Ovary (tissue), 9 donors: ENCODE results near the gene C2orf76. TPM values are rescaled to one million over a fixed set of nuclear protein-coding genes. Genes with fewer than 3 reads are reported as not detected.

Experiments
- DNase-seq, 5 donors: peaks; one replicate each; pipeline ENCODE4 v3.0.0-alpha.2; 2019 to 2020
- H3K27ac ChIP-seq, 2 donors: fragments of 200-600 bp; one replicate each; pipeline versions ENCODE4 v1.5.1 to v1.8.0; 2019 to 2022
- H3K27me3 ChIP-seq: fragments of 200-600 bp; one replicate; pipeline ENCODE4 v1.8.0; 2022
- H3K36me3 ChIP-seq: fragments of 200-600 bp; sonication (generic); one replicate; pipeline ENCODE4 v1.5.1; 2019
- H3K4me1 ChIP-seq: one replicate; pipeline ENCODE4 v1.8.1; 2013; ENCODE audit warnings: mild to moderate bottlenecking, moderate library complexity; ENCODE audit not compliant: insufficient read depth
- H3K4me3 ChIP-seq: fragments of 200-600 bp; sonication (generic); one replicate; pipeline ENCODE4 v1.5.1; 2017
- H3K9me3 ChIP-seq, 2 donors: fragments of 200-600 bp in 1 of 2; sonication (generic) in 1 of 2; one replicate each; pipeline versions ENCODE4 v1.5.1 to v1.8.1; 2013 to 2019; ENCODE audit warnings: mild to moderate bottlenecking in 1 of 2, moderate library complexity in 1 of 2
- CTCF ChIP-seq, 3 donors: fragments of 450-650 bp in 2 of 3; fragments of 200-600 bp in 1 of 3; IDR thresholded peaks; one replicate each; pipeline versions ENCODE4 v1.5.1 to v1.8.0; 2016 to 2022; ENCODE audit warnings: antibody characterized with exemption in 3 of 3, mild to moderate bottlenecking in 1 of 3
- EP300 ChIP-seq: sonication (generic); formaldehyde crosslinking; IDR thresholded peaks from one replicate; pipeline ENCODE4 v1.6.1; 2017; ENCODE audit warnings: antibody characterized with exemption
- POLR2A ChIP-seq: fragments of 450-650 bp; IDR thresholded peaks from one replicate; pipeline ENCODE4 v1.6.1; 2017; ENCODE audit warnings: antibody characterized with exemption, mild to moderate bottlenecking, moderate library complexity
- WGBS, 3 donors: extraction: QIAGEN DNeasy Blood & Tissue Kit in 1 of 3; methylation state at CpG; one replicate each; pipeline versions ENCODE4 v1.1.5 to v1.1.7; 2013 to 2017; 5-methylcytosine and 5-hydroxymethylcytosine counted together
- intact Hi-C, 4 donors: fragments of 100-400 bp; cut with DNase I; formaldehyde crosslinking; loops; one replicate each; pipeline versions ENCODE4 v1.11.0 to v1.15.1; 2022 to 2023
- polyA plus RNA-seq, 2 donors: library from polyadenylated mRNA; stranded (reverse); fragments of 200-250 nt in 1 of 2; fragments of 350-450 nt in 1 of 2; fragmentation: Illumina TruSeq in 1 of 2; extraction: RNeasy Lipid Tissue Mini Kit (QIAGEN cat#74804) in 1 of 2; gene quantifications; one replicate each; pipeline ENCODE4 v1.2.3, GENCODE V29; 2013 to 2014
- total RNA-seq, 7 donors: library from RNA; depleted of rRNA in 2 of 7; stranded (reverse); fragments of >200 nt in 2 of 7; fragmentation: NEBNext Ultra II Directional in 3 of 7; extraction: Animal tissue kit (Norgen Biotek cat#: 25700) in 3 of 7; gene quantifications; one replicate each; pipeline versions ENCODE4 v1.1.0 to v1.2.4, GENCODE V29; 2016 to 2023
- donor health status: DM: no; HTN: no; CAD: no; lungs with moderate emphysema.
- donor health status: DM: no; HTN: no; CAD: no.
- donor health status: Bipolar disorder and iron deficiency.
- donor health status: DM: yes; HTN: yes; CAD: no.
- donor health status: DM: no; HTN: no; CAD: no.
- donor health status: DM: yes; HTN: yes; CAD: no.

C2orf76 gene
- total and polyA plus RNA-seq, 9 donors = 12.0 to 24.1 (median 14.1) TPM

- H3K27me3 ChIP-seq = no peaks in the 10 kb centered on the region
- H3K36me3 ChIP-seq = no peaks in the 10 kb centered on the region
- WGBS, 3 donors = 2 to 11% (median 5%) methylated on average over 5 of the region's 5 CpGs
- TF ChIP-seq POLR2A (no peak), CTCF (IDR thresholded peaks at IDR 0.05) (no peak), EP300 (no peak)
- no peak overlapping the region for H3K27ac ChIP-seq
- DNase-seq = peak; percentile 56 to 76 (median 68)
- intact Hi-C loops = no loop called here
- no peaks in the 10 kb centered on the region for H3K9me3 ChIP-seq
- peaks cover 10% of the 10 kb centered on the region for H3K4me1 ChIP-seq
- no peak overlapping the region for H3K4me3 ChIP-seq
Observed at GRCh38 chr2:119389615-119390306, 23.1 kb upstream of the C2orf76 start.

GRCh38 chr2:119387381-119388129, 20.9 kb upstream of the C2orf76 start:
- no peaks in the 10 kb centered on the region for H3K27me3 ChIP-seq
- intact Hi-C loops = no loop called here
- peaks cover 10% of the 10 kb centered on the region for H3K4me1 ChIP-seq
- peak; percentile 31 to 71 (median 60) for DNase-seq
- no peaks in the 10 kb centered on the region for H3K9me3 ChIP-seq
- H3K36me3 ChIP-seq = no peaks in the 10 kb centered on the region
- 41 to 52% (median 46%) methylated on average over 9 of the region's 9 CpGs for WGBS, 3 donors
- H3K27ac ChIP-seq = no peak overlapping the region
- TF ChIP-seq POLR2A (no peak), CTCF (IDR thresholded peaks at IDR 0.05) (no peak), EP300 (no peak)
- no peak overlapping the region for H3K4me3 ChIP-seq

GRCh38 chr2:119385466-119385865, 18.8 kb upstream of the C2orf76 start:
- DNase-seq = no peak
- WGBS, 3 donors = 88 to 94% (median 91%) methylated on average over 3 of the region's 3 CpGs

GRCh38 chr2:119384971-119385370, 18.3 kb upstream of the C2orf76 start:
- H3K27ac ChIP-seq = no peak overlapping the region
- H3K4me3 ChIP-seq = no peak overlapping the region
- no peaks in the 10 kb centered on the region for H3K36me3 ChIP-seq
- DNase-seq = no peak
- H3K27me3 ChIP-seq = no peaks in the 10 kb centered on the region
- WGBS, 3 donors = 82 to 89% (median 85%) methylated on average over 4 of the region's 4 CpGs
- TF ChIP-seq CTCF (IDR thresholded peaks at IDR 0.05) = no peak
- no peak for TF ChIP-seq EP300
- no peak for TF ChIP-seq POLR2A
- H3K4me1 ChIP-seq = peaks cover 10% of the 10 kb centered on the region
- intact Hi-C loops = no loop called here
- no peaks in the 10 kb centered on the region for H3K9me3 ChIP-seq

More at GRCh38 chr2:119385466-119385865, 18.8 kb upstream of the C2orf76 start:
- Histone ChIP-seq H3K9me3 (no peaks in the 10 kb centered on the region), H3K27ac (no peak overlapping the region), H3K27me3 (no peaks in the 10 kb centered on the region), H3K4me3 (no peak overlapping the region), H3K36me3 (no peaks in the 10 kb centered on the region), H3K4me1 (peaks cover 10% of the 10 kb centered on the region)
- intact Hi-C loops = no loop called here
- TF ChIP-seq POLR2A (no peak), EP300 (no peak), CTCF (IDR thresholded peaks at IDR 0.05) (no peak)
